K562 (cell line): ENCODE data around the gene BLOC1S4. TPM values are rescaled to one million over a fixed set of nuclear protein-coding genes. Genes with fewer than 3 reads are reported as not detected.
"Not testable (repeated sequence)": the region's sequence is repeated elsewhere in the genome, so short reads cannot be mapped to it uniquely, and the experiment has no call there.

Experiments used
- ATAC-seq: fragments of 200-7000 bp; cut with Tn5 transposase; 3 replicates; pipeline ENCODE4 v1.9.1; 2020; ENCODE audit warnings: moderate library complexity
- BruUV-seq: library from RNA; stranded (reverse); fragments of 400-500 nt; replicated peaks from 2 replicates; lab custom pipeline; 2021; lab: Mats Ljungman, UMichigan
- CTCF ChIA-PET: fragments of 300-600 bp; formaldehyde crosslinking; extraction: SDS; loops from one replicate; lab custom pipeline; 2021; ENCODE audit warnings: low intra/inter-chr PET ratio; lab: Yijun Ruan, JAX
- POLR2A ChIA-PET: fragments of 300-600, 350-650 bp; sonication (Branson Sonifier 250); formaldehyde crosslinking; extraction: SDS; loops from one replicate; lab custom pipeline; 2021; ENCODE audit warnings: antibody characterized with exemption, inconsistent platforms; lab: Yijun Ruan, JAX
- DNase-seq, 4 experiments: peaks; one replicate each; pipeline versions ENCODE4 v3.0.0 to v3.0.0-alpha.2; 2011 to 2018; ENCODE audit warnings: low spot score in 3 of 4, mixed read lengths in 3 of 4; ENCODE audit errors: extremely low read depth in 1 of 4
- FAIRE-seq: peaks from 2 replicates; lab custom pipeline; 2011; peaks lifted over from hg19 to GRCh38; lab: Jason Lieb, UNC
- H2AFZ ChIP-seq: 2 replicates; pipeline ENCODE4 v1.6.0; 2011; ENCODE audit warnings: low read depth, low read length, control low read depth, inconsistent platforms
- H3K27ac ChIP-seq: fragments of 200-600 bp; 3 replicates; pipeline ENCODE4 v1.8.0; 2011; ENCODE audit warnings: low read depth, mild to moderate bottlenecking, control low read depth, inconsistent platforms, low read length, moderate library complexity, mixed read lengths; ENCODE audit errors: extremely low read depth
- H3K27me3 ChIP-seq, 2 experiments: fragments of 300-600 bp in 1 of 2; 2 replicates in 1 of 2; 3 replicates in 1 of 2; pipeline versions ENCODE4 v1.6.0 to v1.8.0; 2011; ENCODE audit warnings: inconsistent platforms in 2 of 2, low read length in 2 of 2, mild to moderate bottlenecking in 1 of 2, mixed read lengths in 1 of 2, moderate library complexity in 1 of 2; ENCODE audit not compliant: control insufficient read depth in 2 of 2, insufficient read depth in 2 of 2
- H3K36me3 ChIP-seq: fragments of 300-600 bp; 3 replicates; pipeline ENCODE4 v1.8.0; 2011; ENCODE audit warnings: mild to moderate bottlenecking, low read length, inconsistent platforms; ENCODE audit not compliant: control insufficient read depth, insufficient read depth
- H3K4me1 ChIP-seq, 2 experiments: fragments of 200-600 bp in 1 of 2; replicated peaks in 1 of 2; 2 replicates in 1 of 2; 3 replicates in 1 of 2; pipeline versions ENCODE4 v1.5.1 to v1.8.0; 2011; ENCODE audit warnings: inconsistent platforms in 2 of 2, low read length in 2 of 2, mild to moderate bottlenecking in 1 of 2, mixed read lengths in 1 of 2, moderate library complexity in 1 of 2; ENCODE audit not compliant: control insufficient read depth in 2 of 2, insufficient read depth in 2 of 2
- H3K4me2 ChIP-seq: 2 replicates; pipeline ENCODE4 v1.6.1; 2011; ENCODE audit warnings: low read length, control low read depth, inconsistent platforms, mixed read lengths; ENCODE audit not compliant: insufficient read depth
- H3K4me3 ChIP-seq: fragments of 200-600 bp; sonication (generic), shearing (Covaris generic); 2 replicates; pipeline ENCODE4 v1.5.1; 2016; ENCODE audit warnings: control low read depth, inconsistent platforms
- H3K79me2 ChIP-seq: fragments of 200-600 bp; 3 replicates; pipeline ENCODE4 v1.8.0; 2011; ENCODE audit warnings: low read length, inconsistent platforms; ENCODE audit not compliant: control insufficient read depth, insufficient read depth
- H3K9ac ChIP-seq, 2 experiments: 2 replicates each; pipeline versions ENCODE4 v1.6.0 to v1.6.1; 2011; ENCODE audit warnings: low read depth in 2 of 2, low read length in 2 of 2, control low read depth in 1 of 2, inconsistent platforms in 1 of 2, mild to moderate bottlenecking in 1 of 2, mixed read lengths in 1 of 2; ENCODE audit not compliant: insufficient read depth in 1 of 2
- H3K9me1 ChIP-seq: one replicate; pipeline ENCODE4 v1.6.0; 2011; ENCODE audit warnings: inconsistent platforms, mild to moderate bottlenecking, low read length, moderate library complexity; ENCODE audit not compliant: control insufficient read depth, insufficient read depth
- H3K9me3 ChIP-seq: replicated peaks from 2 replicates; pipeline ENCODE4 v1.5.1; 2011; ENCODE audit warnings: low read depth, low read length, inconsistent platforms; ENCODE audit not compliant: control insufficient read depth, insufficient read depth
- H4K20me1 ChIP-seq: replicated peaks from 2 replicates; pipeline ENCODE4 v1.6.1; 2011; ENCODE audit warnings: low read length, inconsistent platforms, mixed read lengths; ENCODE audit not compliant: control insufficient read depth, insufficient read depth
- CBX1 ChIP-seq: sonication (generic); IDR thresholded peaks from 2 replicates; pipeline ENCODE4 v1.6.1; 2016; ENCODE audit warnings: antibody characterized with exemption, low read depth, mild to moderate bottlenecking
- CREB3 ChIP-seq: fragments of 450-650 bp; conservative IDR thresholded peaks from 2 replicates; pipeline ENCODE4 v1.6.1; 2016; ENCODE audit warnings: missing genetic modification characterization, low read depth, mild to moderate bottlenecking, missing compliant biosample characterization, moderate library complexity
- FOXA3 ChIP-seq, 2 experiments: fragments of 450-650 bp in 1 of 2; sonication (generic) in 1 of 2; formaldehyde crosslinking; IDR thresholded peaks in 1 of 2; conservative IDR thresholded peaks in 1 of 2; 2 replicates each; pipeline versions ENCODE4 v1.4.0 to v1.8.0; 2020 to 2022; ENCODE audit warnings: mild to moderate bottlenecking in 2 of 2, missing genetic modification reagents in 1 of 2
- SIRT6 ChIP-seq: IDR thresholded peaks from one replicate; pipeline ENCODE4 v1.6.1; 2012; ENCODE audit warnings: low read depth, mild to moderate bottlenecking, control low read depth, inconsistent platforms, low read length, moderate library complexity
- TRIM24 ChIP-seq, 2 experiments: fragments of 450-650 bp; IDR thresholded peaks; 2 replicates each; pipeline ENCODE4 v1.6.1; 2016
- ZNF75A ChIP-seq: fragments of 450-650 bp; formaldehyde crosslinking; IDR thresholded peaks from 2 replicates; pipeline ENCODE4 v1.4.0; 2020; ENCODE audit warnings: mild to moderate bottlenecking
- WGBS: fragments of 100-300 bp; shearing (Covaris generic); methylation state at CpG from one replicate; pipeline ENCODE4 v1.1.6; 2016; ENCODE audit warnings: low coverage, mixed read lengths; ENCODE audit not compliant: insufficient coverage; ENCODE audit errors: missing lambda C conversion rate; 5-methylcytosine and 5-hydroxymethylcytosine counted together
- in situ Hi-C: fragments of 300-500 bp; cut with MboI; formaldehyde crosslinking; loops from 4 replicates; pipeline ENCODE4 v1.15.0; 2018; ENCODE audit warnings: inconsistent platforms, mixed read lengths
- intact Hi-C: fragments of 100-400 bp; cut with micrococcal nuclease; formaldehyde crosslinking; loops from 2 replicates; pipeline ENCODE4 v1.14.2; 2022
- polyA plus RNA-seq, 8 experiments: library from polyadenylated mRNA; depleted of rRNA in 4 of 8; stranded (reverse) in 5 of 8; unstranded in 3 of 8; fragments of >200 nt; fragmentation: Nextera tagmentation in 2 of 8; fragmentation: Illumina TruSeq in 1 of 8; extraction: Ambion mirVana in 2 of 8; extraction: Trizol in 1 of 8; gene quantifications; 2 replicates each; pipeline versions ENCODE4 v1.2.1 to v1.2.3, GENCODE V29; 2011 to 2014; ENCODE audit warnings: inconsistent platforms in 1 of 8, missing spikeins in 1 of 8
- total RNA-seq, 7 experiments: library from RNA; depleted of rRNA in 6 of 7; stranded (reverse); fragments of >200 nt in 6 of 7; fragmentation: Illumina TruSeq in 2 of 7; extraction: Trizol in 2 of 7; gene quantifications; 2 replicates each; pipeline versions ENCODE4 v1.2.1 to v1.2.3, GENCODE V29; 2011 to 2021; ENCODE audit warnings: low replicate concordance in 1 of 7

BLOC1S4 gene
- total and polyA plus RNA-seq, 9 of the 15 experiments (the other 6 are each of a cell fraction or from before 2014, with no cell fraction given), result 3.1 to 31.6 (median 11.2) TPM

GRCh38 chr4:6672131-6672530 lies 43.8 kb upstream of the BLOC1S4 start (continued):
- no peak for TF ChIP-seq CREB3 (tag)
- TF ChIP-seq SIRT6, result no peak
- no peak for TF ChIP-seq ZNF75A (CRISPR knock-in tag)
- no peak for TF ChIP-seq FOXA3 (CRISPR knock-in tag; conservative IDR thresholded peaks at IDR 0.05 in 1 of 2, IDR thresholded peaks at IDR 0.05 in 1 of 2)

- 0 out of 2 replicates have a peak overlapping the region, but pooled peaks have one; percentile 56 for H2AFZ ChIP-seq
- H3K4me2 ChIP-seq, H3K9me1 ChIP-seq, FAIRE-seq, DNase-seq, H3K9ac ChIP-seq, H3K9me3 ChIP-seq, ATAC-seq, BruUV-seq, intact Hi-C loops, H3K27me3 ChIP-seq, CTCF ChIA-PET, H3K4me3 ChIP-seq, in situ Hi-C loops: not testable (repeated sequence)
- H3K27ac ChIP-seq, result peak overlapping the region; percentile 56
- POLR2A ChIA-PET, result interaction anchor here (0.7 to 5.4 kb wide), 17 partner anchors 8 to 240 kb away, joined by 3 to 40 read pairs (median 8); partner anchors contain the start of genes MAN2B2, MRFAP1 and S100P
- H4K20me1 ChIP-seq, result peaks cover 28% of the 10 kb centered on the region; the same call in 1 of the 2 replicates
- TF ChIP-seq TRIM24 (IDR thresholded peaks at IDR 0.05) (0 out of 4 replicates have a peak, but pooled peaks of 1 of the 2 experiments have one; percentile 42), CBX1 (0 out of 2 replicates have a peak, but pooled peaks have one; percentile 46)
- H3K36me3 ChIP-seq, result peaks cover 29% of the 10 kb centered on the region
- peaks cover 38% of the 10 kb centered on the region for H3K79me2 ChIP-seq
- 95% methylated on average over 8 of the region's 34 CpGs for WGBS
- H3K4me1 ChIP-seq, result peaks cover 26 to 33% of the 10 kb centered on the region in 2 experiments
Observed at GRCh38 chr4:6672541-6673190, 43.3 kb upstream of the BLOC1S4 start.
